CD4-positive, alpha-beta T cell treated with Interleukin-10 for 1 hour (primary cell): ENCODE results near the gene CXCR1.
"Not testable (repeated sequence)": the region's sequence is repeated elsewhere in the genome, so short reads cannot be mapped to it uniquely, and the experiment has no call there.

Experiments used
- DNase-seq: peaks from one replicate; pipeline ENCODE4 v3.0.0-alpha.2; 2020

The CXCR1 gene

DNA sequence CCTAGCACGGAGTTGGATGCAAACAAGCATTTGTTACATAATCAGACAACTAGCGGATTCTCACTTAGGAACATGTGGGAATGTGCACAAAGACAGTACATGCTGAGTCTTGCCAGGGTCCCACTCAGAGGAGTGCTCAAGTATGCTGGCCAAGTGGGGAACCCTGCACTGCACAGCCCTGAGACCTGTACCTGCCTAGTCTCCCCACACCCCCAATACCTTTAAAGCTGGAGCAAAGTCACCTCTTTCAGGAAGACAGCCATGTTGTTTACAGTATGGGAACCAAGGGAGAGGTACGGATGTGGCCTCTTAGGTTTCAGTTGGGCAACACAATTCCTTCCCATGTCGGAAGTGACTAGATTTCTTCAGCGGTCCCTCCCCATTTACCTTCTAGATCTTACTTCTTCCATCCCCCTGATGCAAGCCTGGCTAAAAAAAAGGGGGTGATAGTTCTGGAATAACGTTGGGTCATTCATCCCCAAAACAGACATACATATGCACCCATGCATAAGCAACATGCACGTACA is 10.7 kb downstream of the CXCR1 start:
- no peak for DNase-seq

DNA sequence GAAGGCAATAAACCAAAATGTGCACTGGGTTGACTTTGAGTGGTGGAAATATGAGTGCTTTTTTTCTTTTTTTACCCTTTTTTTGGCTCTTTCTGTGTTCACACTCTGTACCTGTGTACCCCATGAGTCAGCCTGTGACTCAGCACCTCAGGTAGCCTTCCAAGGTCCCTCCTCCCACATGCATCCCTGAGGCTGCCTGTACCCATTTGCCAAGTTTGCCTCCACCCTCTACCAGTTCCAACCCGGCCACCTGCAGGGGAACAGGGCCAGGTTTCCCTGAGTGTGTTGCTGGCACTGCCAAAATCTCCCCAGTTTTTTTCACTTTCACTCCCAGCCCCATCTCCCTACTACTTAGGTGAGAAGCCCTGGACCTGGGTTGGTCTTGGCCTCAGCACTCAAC is 14.0 kb downstream of the CXCR1 start:
- DNase-seq = no peak

DNA sequence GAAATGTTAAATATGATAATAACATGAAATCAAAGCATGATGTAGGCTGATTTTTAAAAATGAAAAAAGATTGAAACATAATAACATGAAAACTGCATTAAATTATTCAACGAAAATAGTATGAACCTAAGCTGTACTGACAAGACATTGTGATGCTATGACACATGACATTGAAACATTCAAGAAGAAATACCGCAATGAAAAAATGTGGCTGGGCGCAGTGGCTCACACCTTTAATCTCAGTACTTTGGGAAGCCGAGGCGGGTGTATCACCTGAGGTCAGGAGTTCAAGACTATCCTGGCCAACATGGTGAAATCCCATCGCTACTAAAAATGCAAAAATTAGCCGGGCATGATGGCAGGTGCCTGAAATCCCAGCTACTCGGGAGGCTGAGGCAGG is 14.6 kb downstream of the CXCR1 start:
- no peak for DNase-seq

DNA sequence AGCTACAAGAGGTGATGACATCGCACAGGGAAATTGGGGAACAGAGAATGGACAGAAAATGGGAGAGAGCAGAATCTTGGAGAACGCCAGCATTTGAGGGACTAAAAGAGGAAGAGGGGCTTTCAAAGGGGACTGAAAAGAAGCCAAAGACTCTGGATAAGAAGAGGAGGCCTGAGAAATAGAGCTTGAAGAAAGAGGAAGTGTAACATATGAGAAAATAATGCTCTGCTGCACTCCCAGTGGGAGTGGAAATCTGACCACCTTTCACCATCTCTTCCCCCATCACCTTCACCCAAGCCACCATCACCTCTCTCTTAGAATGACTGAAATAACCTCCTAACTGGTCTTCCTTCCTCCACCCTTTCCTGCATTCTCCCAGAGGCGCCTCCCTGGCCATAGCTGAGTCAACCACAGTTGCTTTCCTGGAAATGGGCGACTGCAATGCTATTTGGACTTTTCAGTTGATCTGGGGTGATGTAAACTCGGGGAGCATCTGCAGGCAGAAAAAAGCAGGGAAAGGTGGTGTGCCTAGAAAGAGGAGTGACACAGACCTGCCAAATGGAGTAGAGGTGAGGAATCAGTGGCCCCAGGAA is 16.8 kb downstream of the CXCR1 start:
- DNase-seq = no peak

DNA sequence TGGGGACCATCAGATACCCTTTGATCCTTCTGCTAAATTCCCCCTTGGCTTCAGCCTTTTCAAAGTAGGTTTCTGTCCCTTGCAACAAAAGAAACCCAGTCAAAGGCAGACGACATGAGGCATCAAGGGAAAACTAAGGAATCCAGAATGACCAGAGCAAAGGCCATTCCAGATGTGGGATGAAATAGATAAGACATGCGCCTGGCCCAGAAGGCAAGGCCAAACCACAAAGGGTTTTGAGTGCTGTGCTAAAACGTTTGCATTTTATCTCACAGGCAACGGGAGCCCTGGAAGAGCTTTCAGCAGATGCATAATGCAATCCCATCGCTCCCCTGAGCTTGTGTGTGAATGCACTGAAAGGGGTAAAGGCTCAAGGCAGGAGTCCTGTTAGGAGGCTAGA is 17.7 kb downstream of the CXCR1 start:
- no peak for DNase-seq

DNA sequence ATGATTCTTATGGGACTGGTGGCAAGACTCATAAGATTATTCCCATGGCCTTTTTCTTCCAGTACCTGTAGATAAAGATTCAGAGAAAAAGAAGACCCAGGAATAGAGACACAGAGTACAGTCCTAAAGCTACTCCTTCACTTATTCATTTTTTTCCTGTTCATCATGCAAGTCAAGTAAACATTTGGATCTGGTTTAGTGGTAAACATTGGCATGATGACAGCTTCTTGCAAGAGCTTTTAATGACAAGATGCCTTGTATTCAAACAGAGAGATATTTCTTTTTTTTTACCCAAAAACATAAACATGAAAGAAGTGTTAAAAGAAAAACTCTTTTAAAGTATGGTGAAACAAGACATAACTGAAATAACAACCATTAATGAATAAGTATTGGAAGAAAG is 20.7 kb downstream of the CXCR1 start:
- DNase-seq = no peak

DNA sequence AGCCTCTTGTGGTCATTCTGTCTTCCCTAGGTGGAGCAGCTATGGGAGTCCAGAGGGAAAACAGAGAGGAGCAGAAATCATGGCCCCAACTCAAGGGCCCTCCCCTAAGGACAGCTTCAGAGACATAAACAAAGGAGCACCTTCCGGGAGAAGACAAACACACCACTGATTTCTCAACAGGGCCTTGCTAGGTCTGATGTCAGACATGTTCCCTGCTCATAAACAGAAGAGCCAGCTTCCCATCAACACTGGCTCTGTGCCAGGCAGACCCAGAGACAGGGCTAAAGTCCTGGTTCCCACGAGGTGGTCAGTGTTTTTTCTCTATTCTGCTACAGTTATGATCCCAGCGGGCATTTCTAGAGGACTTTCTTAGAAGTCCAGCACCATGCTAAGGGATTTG is 21.6 kb downstream of the CXCR1 start:
- no peak for DNase-seq

DNA sequence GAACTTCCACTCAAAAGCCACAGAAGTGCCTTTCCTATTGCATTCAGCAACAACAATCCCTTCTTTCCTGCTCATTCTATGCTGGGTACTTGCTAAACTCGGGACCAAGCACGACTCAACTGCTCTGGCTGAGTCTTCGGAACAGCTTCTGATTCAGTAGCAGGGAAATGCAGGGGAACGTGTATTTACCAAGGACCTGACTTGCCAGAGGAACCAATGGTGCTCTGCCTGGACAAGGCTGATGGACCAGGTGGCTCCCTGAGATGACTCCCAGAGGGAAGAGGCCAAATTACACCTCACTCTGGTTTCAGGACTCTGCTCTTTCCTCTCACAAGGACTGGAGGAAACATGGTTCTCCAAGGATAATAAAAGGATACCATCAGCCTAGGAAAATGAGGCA is 28.7 kb downstream of the CXCR1 start:
- no peak for DNase-seq

DNA sequence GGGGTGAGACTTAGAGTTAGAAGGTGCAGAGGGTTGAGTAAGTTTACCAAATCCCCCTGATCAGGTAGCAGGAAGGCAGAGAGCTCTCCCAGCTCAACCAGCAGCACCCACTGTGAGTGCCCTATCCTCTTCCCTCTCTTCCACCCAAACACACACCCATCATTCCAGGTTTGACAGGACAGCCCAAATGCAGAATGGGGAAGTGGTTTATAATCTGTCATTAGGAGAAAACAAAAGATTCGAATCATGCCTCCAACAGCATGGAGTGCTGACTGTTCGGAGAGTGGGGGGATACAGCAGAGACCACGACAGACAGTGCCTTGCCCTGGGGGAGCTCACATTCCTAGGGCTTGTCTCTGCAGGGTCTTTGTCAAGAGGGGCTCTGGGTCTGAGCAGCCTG is 29.2 kb downstream of the CXCR1 start:
- no peak for DNase-seq

DNA sequence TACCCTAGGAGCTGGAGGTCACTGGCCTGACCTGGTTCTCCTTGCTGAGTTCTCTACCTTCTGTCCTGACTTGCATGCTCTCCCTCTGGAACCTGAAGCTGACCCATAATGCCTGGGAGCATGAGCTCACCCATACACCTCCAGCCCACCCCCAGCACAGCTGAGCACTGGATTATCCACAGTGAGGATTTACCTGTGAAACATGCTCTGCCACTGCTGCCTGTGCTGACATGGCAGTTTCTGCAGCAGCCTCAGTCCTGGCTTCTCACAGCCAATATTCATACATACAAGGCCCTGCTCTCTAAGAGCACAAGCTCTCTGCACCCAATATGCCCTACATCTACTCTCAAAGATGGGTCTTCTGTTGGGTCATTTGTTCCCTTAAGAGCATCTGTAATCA is 35.9 kb downstream of the CXCR1 start:
- no peak for DNase-seq

DNA sequence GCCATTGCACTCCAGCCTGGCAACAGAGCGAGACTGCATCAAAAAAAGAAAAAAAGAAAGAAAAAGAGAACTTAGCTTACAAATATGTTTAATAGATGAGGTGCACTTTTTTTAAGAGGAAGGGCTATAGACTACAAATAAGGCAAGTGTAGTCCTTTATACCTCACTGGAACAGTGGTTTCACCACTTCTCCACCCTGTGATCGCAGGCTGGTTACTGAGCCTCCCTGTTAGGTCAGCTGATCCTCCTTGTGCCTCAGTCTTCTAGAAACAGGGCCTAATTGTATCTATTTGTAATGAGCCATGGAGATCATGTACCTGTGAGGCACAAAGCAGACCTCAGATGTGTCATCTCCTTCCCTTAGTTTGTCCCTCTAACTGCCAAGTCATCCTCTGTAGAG is 36.4 kb downstream of the CXCR1 start:
- DNase-seq = peak; percentile 3

DNA sequence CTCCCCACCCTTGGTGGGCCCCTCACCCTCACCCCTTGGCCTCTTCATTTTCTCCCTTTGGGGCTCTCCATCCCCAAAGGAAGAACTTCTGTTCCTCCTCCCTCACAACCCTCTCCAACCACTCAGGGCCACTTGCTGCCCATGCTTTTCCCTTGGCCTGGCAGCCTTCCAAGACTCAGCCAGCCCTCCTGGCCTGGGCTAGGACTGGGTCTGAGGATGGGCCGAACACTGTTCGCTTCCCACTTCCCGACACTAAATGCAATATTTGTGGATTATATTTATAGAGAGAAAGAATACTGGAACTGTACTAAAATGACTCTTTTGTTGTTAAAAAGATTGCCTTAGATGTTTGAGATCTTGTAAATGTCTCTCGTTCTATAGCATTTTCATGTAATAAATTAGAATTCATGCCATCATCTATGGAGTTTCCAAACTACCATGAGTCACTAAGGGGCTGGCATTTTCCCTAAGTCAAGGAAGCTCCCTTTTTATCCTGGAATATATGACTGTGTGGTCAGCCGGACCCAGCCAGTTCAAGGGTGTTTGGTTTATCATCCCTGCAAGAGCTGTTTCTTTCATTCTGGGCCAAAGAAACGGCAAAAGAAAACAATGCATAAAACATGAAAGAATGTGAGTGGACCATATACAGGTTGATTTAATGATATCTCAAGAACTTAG is 37.2 kb downstream of the CXCR1 start:
- no peak for DNase-seq

DNA sequence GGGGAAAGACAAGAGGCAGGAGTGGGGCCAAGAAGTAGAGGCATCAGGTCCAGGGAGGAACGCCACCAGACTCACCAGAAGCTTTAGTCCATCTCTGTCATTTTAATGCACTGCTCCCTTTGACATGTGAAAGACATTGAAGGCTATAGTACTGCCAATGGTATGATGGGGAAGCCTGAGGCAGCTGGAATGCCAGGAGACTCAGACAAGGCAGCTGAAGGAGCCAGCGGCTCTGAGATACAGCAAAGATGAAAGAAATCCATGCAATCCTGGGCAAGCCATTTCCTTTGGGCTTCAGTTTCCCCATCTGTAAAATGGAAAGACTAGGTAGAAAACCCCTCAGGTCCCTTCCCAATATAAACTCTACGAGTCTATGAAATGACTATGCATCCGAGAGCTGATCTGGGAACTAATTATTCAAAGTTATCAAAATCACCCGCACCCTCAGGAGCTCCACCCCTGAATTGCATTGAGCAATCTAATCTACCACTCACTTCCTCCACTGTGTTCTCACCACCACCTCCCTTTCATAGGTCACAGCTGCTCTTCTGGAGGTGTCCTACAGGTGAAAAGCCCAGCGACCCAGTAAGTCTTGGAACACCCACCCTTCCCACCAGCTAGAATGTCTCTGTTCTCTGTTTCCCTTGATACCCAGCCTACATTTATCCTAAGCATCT is 37.8 kb downstream of the CXCR1 start:
- no peak for DNase-seq

DNA sequence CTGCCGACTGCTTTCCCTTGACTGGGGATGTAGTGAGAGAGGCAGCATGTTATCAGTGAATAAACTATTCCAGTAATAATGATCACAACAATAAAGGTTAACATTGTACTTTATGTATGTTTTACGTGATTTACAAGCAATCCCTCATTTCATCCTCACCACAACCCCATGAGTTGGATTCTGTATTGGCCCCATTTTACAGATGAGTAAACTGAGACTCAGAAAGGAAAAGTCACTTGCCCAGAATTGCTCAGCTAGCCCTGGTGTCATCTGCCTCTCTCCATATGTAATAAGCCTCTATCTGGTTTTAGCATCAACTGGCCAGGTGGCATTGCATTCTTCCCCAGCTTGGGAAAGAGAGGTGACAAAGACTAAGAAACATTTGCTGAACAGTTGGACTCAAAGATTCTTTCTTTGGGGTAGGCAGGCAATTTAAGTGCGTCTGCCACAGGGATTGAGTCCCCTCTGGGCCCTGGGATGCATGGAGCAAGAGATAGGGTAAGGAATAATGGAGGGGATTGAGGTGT is 38.8 kb downstream of the CXCR1 start:
- DNase-seq = no peak

DNA sequence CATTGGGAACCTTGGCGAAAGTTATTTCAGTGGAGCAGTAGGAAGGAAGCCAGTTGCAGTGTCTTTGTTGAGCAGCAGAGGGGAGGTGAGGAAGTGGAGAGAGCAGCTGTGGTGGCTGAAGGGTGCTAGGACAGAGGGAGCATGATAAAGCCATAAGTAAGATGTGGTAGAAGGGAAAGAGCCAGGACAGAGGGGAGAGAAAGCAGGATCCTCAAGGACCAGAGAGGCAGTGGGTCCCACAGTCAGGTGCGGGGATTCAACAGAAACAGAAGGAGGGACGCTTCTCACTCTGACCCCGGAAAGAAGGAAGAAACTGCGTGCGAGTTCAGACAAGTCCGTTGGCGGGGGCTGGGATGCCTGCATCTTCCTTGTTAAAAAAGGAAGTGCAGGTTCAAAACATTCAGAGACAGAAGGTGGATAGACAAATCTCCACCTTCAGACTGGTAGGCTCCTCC is 41.1 kb downstream of the CXCR1 start, which contains the start of gene CXCR2:
TSS of gene CXCR2 (plus strand) at position 403 of the 455 bp plus-strand sequence. CDS start 8,774 bp downstream, outside the sequence.
- DNase-seq = no peak

DNA sequence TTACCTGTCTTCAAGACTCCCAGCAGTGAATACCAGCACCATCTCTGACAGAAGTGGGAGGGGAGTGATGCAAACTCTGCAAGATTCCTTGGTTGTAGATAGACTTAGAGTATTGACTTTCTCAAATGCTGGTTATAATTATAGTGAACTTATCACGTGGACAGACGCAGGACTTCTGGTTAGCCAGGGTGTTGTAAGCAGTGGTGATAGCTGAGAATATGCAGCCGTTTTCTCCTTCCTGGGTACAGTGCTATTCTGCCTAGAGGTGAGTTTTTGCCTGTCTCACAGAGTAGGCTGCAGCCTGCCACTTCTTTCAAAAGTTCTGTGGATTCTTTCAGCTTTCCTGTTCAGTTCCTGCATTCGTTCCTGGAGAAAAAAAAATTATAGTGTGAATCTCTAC is 41.7 kb downstream of the CXCR1 start:
- no peak for DNase-seq

DNA sequence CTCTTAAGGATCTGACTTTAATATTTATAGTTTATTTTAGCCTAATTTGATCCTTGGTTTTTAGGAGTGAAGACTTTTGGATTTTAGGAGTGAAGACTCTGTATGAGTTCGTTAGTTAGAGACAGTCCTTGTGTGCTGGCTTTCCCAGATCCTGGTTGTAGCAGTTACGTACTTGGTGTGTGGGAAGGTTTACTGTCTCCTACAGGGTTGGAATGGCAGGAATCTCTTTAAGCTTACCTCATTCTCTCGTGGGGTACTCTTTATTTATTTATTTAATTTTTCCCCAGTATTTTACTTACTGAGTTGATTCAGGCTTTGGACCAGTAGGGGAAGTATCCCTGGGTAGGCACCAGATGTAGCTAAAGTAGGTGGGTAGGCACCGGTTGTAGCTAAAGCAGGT is 42.8 kb downstream of the CXCR1 start:
- DNase-seq = no peak

DNA sequence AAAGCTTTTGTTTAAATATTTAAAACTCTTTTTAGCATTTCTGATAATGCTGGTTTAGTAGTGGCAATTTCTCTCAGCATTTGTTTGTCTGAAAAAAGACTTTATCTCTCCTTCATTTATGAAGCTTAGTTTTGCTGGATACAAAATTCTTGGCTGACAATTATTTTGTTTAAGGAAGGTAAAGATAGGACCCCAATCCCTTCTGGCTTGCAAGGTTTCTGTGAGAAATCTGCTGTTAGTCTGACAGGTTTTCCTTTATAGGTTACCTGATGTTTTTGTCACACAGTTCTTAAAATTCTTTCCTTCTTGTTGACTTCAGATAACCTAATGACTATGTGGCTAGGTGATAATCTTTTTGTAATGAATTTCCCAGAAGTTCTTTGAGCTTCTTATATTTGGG is 44.5 kb downstream of the CXCR1 start:
- not testable (repeated sequence) for DNase-seq

DNA sequence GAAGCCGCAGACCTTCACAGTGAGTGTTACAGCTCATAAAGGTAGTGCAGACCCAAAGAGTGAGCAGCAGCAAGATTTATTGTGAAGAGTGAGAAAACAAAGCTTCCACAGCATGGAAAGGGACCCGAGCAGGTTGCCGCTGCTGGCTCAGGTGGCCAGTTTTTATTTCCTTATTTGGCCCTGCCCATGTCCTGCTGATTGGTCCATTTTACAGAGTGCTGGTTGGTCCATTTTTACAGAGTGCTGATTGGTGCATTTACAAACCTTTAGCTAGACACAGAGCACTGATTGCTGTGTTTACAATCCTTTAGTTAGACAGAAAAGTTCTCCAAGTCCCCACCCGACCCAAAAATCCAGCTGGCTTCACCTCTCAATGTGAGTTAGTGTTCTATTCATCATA is 45.0 kb downstream of the CXCR1 start:
- not testable (repeated sequence) for DNase-seq
